Measurements from ENCODE around the gene TMEM26.

Gene TMEM26

DNA sequence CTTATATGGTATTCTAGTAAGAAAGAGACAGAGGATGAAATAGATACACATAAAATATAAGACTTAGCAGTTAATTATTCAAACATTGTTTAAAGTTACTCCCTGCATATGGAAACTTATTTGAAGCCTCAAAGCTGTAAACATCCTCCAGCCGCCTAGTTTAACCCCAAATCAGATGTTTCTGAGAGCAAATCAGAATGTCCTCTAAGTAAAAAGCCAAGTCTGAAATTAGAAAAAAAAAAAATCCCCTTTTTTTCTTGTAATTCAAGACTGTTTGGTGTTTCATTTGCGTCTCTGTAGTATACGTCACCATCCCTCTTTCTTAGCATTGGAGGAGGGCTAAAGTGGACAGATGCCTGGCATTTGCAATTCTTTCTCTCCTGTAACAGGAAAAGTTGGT is 46.4 kb downstream of the TMEM26 start:
- H3K4me3 ChIP-seq (ENCODE audit: low read depth in 1 of 5, low read length in 5 of 5), result no peak overlapping the region
- no peak overlapping the region for H3K9ac ChIP-seq (ENCODE audit: low read length in 5 of 5)
- H3K36me3 ChIP-seq (ENCODE audit: control insufficient read depth in 5 of 5, insufficient read depth in 5 of 5, low read length in 5 of 5), result peaks cover 0 to 2% (median 0%) of the 10 kb centered on the region in 5 donors
- H3K9me3 ChIP-seq (ENCODE audit: control insufficient read depth in 5 of 5, low read length in 5 of 5), result no peaks in the 10 kb centered on the region
- H3K27ac ChIP-seq (ENCODE audit: low read depth, low read length), result no peak overlapping the region
- no peaks in the 10 kb centered on the region for H3K27me3 ChIP-seq (ENCODE audit: control insufficient read depth in 5 of 5, insufficient read depth in 4 of 5, low read length in 5 of 5)
- H3K4me1 ChIP-seq (ENCODE audit: control insufficient read depth in 5 of 5, insufficient read depth in 5 of 5, low read length in 5 of 5), result peaks cover 0 to 6% (median 0%) of the 10 kb centered on the region in 5 donors

- Histone ChIP-seq H3K4me1 (ENCODE audit: control insufficient read depth in 5 of 5, insufficient read depth in 5 of 5, low read length in 5 of 5) (peaks cover 0 to 6% (median 0%) of the 10 kb centered on the region in 5 donors), H3K4me3 (ENCODE audit: low read depth in 1 of 5, low read length in 5 of 5) (no peak overlapping the region), H3K36me3 (ENCODE audit: control insufficient read depth in 5 of 5, insufficient read depth in 5 of 5, low read length in 5 of 5) (peaks cover 0 to 2% (median 0%) of the 10 kb centered on the region in 5 donors), H3K9ac (ENCODE audit: low read length in 5 of 5) (no peak overlapping the region), H3K27ac (ENCODE audit: low read depth, low read length) (no peak overlapping the region), H3K27me3 (ENCODE audit: control insufficient read depth in 5 of 5, insufficient read depth in 4 of 5, low read length in 5 of 5) (no peaks in the 10 kb centered on the region), H3K9me3 (ENCODE audit: control insufficient read depth in 5 of 5, low read length in 5 of 5) (no peaks in the 10 kb centered on the region)
Measured at GRCh38 chr10:61406242-61406641, 46.9 kb downstream of the TMEM26 start.

GRCh38 chr10:61404751-61405150 is 48.4 kb downstream of the TMEM26 start:
- Histone ChIP-seq H3K4me3 (ENCODE audit: low read depth in 1 of 5, low read length in 5 of 5) (no peak overlapping the region), H3K27me3 (ENCODE audit: control insufficient read depth in 5 of 5, insufficient read depth in 4 of 5, low read length in 5 of 5) (no peaks in the 10 kb centered on the region), H3K9me3 (ENCODE audit: control insufficient read depth in 5 of 5, low read length in 5 of 5) (no peaks in the 10 kb centered on the region), H3K4me1 (ENCODE audit: control insufficient read depth in 5 of 5, insufficient read depth in 5 of 5, low read length in 5 of 5) (peaks cover 0 to 6% (median 0%) of the 10 kb centered on the region in 5 donors), H3K27ac (ENCODE audit: low read depth, low read length) (no peak overlapping the region), H3K36me3 (ENCODE audit: control insufficient read depth in 5 of 5, insufficient read depth in 5 of 5, low read length in 5 of 5) (no peaks in the 10 kb centered on the region), H3K9ac (ENCODE audit: low read length in 5 of 5) (no peak overlapping the region)

- Histone ChIP-seq H3K4me1 (ENCODE audit: control insufficient read depth in 5 of 5, insufficient read depth in 5 of 5, low read length in 5 of 5) (peaks cover 0 to 13% (median 8%) of the 10 kb centered on the region in 5 donors), H3K27me3 (ENCODE audit: control insufficient read depth in 5 of 5, insufficient read depth in 4 of 5, low read length in 5 of 5) (no peaks in the 10 kb centered on the region), H3K9me3 (ENCODE audit: control insufficient read depth in 5 of 5, low read length in 5 of 5) (no peaks in the 10 kb centered on the region), H3K27ac (ENCODE audit: low read depth, low read length) (no peak overlapping the region), H3K4me3 (ENCODE audit: low read depth in 1 of 5, low read length in 5 of 5) (no peak overlapping the region), H3K9ac (ENCODE audit: low read length in 5 of 5) (no peak overlapping the region), H3K36me3 (ENCODE audit: control insufficient read depth in 5 of 5, insufficient read depth in 5 of 5, low read length in 5 of 5) (no peaks in the 10 kb centered on the region)
Measured at GRCh38 chr10:61400524-61400923, 52.7 kb downstream of the TMEM26 start.

DNA sequence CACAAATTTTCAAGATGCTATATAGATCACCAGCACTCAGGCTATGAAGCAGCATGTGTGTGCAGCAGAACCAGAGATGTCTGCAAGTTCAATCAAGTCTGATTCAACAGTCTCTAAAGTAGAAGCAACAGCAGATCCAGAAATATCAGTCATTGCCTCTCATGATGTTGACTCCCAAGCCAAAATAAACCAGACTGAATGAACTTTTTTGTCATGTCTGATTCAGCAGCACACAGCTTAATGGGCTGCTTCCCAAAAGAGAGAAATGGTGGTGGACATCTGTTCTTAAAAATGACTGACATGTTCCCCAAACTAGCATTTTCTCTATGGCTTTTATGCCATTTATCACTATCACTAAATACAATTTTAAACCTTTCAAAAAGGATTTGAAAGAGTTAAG is 53.8 kb downstream of the TMEM26 start:
- Histone ChIP-seq H3K4me3 (ENCODE audit: low read depth in 1 of 5, low read length in 5 of 5) (no peak overlapping the region), H3K9me3 (ENCODE audit: control insufficient read depth in 5 of 5, low read length in 5 of 5) (no peaks in the 10 kb centered on the region), H3K36me3 (ENCODE audit: control insufficient read depth in 5 of 5, insufficient read depth in 5 of 5, low read length in 5 of 5) (no peaks in the 10 kb centered on the region), H3K27ac (ENCODE audit: low read depth, low read length) (no peak overlapping the region), H3K9ac (ENCODE audit: low read length in 5 of 5) (no peak overlapping the region), H3K27me3 (ENCODE audit: control insufficient read depth in 5 of 5, insufficient read depth in 4 of 5, low read length in 5 of 5) (no peaks in the 10 kb centered on the region), H3K4me1 (ENCODE audit: control insufficient read depth in 5 of 5, insufficient read depth in 5 of 5, low read length in 5 of 5) (peaks cover 0 to 13% (median 8%) of the 10 kb centered on the region in 5 donors)

DNA sequence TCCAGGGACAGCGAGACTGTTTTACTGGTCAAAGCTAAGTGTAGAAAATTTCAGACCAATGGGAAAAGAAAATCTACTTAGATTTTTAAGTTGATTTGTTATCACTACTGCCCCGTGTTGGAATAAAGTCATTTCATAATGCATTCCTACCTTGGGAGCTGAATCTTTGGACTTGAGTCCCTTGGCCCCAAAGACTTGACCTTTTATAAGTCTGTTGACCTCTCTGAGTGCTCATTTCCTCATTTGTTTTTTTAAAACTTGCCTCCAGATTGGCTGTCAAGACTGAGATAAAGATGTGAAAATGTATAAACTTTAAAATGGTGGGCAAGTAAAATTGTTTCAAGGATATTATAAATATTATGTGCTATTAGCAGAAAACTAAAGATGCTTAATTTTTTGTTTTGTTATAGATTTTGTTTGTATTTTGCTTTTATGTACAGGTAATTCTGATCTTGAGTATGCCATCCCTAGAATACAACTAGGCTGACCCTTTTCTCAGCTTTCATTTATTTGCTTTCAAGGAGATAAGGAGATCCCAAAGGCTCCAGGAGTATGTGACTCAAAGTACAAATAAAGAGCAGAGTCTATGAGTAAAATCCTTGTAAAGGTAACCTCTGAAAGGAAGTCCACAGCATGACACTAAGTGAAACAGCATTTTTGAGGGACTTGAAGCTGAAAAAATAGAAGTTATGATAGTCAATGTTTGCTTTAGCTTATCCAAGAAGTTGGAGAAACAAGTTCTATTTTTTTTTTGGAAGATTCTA is 54.6 kb downstream of the TMEM26 start:
- H3K27ac ChIP-seq (ENCODE audit: low read depth, low read length), result peak overlapping the region; percentile 21

GRCh38 chr10:61397175-61397986 is 55.8 kb downstream of the TMEM26 start:
- peak overlapping the region; percentile 51 to 62 (median 57) for H3K4me3 ChIP-seq (ENCODE audit: low read depth in 1 of 5, low read length in 5 of 5)
- H3K36me3 ChIP-seq (ENCODE audit: control insufficient read depth in 5 of 5, insufficient read depth in 5 of 5, low read length in 5 of 5), result no peaks in the 10 kb centered on the region
- H3K9ac ChIP-seq (ENCODE audit: low read length in 5 of 5), result peak overlapping the region in 2 of 5 donors; percentile 10 to 49
- H3K27ac ChIP-seq (ENCODE audit: low read depth, low read length), result peak overlapping the region; percentile 21
- H3K9me3 ChIP-seq (ENCODE audit: control insufficient read depth in 5 of 5, low read length in 5 of 5), result no peaks in the 10 kb centered on the region
- H3K27me3 ChIP-seq (ENCODE audit: control insufficient read depth in 5 of 5, insufficient read depth in 4 of 5, low read length in 5 of 5), result no peaks in the 10 kb centered on the region
- peaks cover 0 to 13% (median 8%) of the 10 kb centered on the region in 5 donors for H3K4me1 ChIP-seq (ENCODE audit: control insufficient read depth in 5 of 5, insufficient read depth in 5 of 5, low read length in 5 of 5)

More for the DNA sequence above, 54.6 kb downstream of the TMEM26 start:
- Histone ChIP-seq H3K4me3 (ENCODE audit: low read depth in 1 of 5, low read length in 5 of 5) (peak overlapping the region in 2 of 5 donors; percentile 51 to 61), H3K9ac (ENCODE audit: low read length in 5 of 5) (no peak overlapping the region), H3K4me1 (ENCODE audit: control insufficient read depth in 5 of 5, insufficient read depth in 5 of 5, low read length in 5 of 5) (peaks cover 0 to 13% (median 8%) of the 10 kb centered on the region in 5 donors), H3K36me3 (ENCODE audit: control insufficient read depth in 5 of 5, insufficient read depth in 5 of 5, low read length in 5 of 5) (no peaks in the 10 kb centered on the region), H3K9me3 (ENCODE audit: control insufficient read depth in 5 of 5, low read length in 5 of 5) (no peaks in the 10 kb centered on the region), H3K27me3 (ENCODE audit: control insufficient read depth in 5 of 5, insufficient read depth in 4 of 5, low read length in 5 of 5) (no peaks in the 10 kb centered on the region)

GRCh38 chr10:61391281-61391680 is 61.9 kb downstream of the TMEM26 start:
- Histone ChIP-seq H3K27ac (ENCODE audit: low read depth, low read length) (no peak overlapping the region), H3K27me3 (ENCODE audit: control insufficient read depth in 5 of 5, insufficient read depth in 4 of 5, low read length in 5 of 5) (no peaks in the 10 kb centered on the region)

DNA sequence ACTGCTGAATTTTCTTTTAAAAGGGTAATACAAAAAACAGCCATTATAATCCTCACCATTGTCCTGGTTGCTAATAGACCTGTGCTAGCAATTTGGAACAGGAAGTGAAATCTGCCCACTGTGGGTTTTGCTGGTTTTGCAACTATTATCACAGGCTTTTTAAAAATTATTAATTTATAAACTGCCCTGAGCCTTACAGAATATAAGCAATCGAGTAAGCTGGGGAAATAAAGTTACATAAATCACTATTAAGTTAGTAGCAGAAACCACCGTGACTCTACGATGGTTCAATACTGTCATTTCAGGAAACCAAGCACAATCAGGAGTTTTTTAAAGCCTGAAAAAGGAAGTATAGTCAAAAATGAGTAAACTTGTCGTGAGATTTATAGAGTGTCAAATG is 62.3 kb downstream of the TMEM26 start:
- no peaks in the 10 kb centered on the region for H3K27me3 ChIP-seq (ENCODE audit: control insufficient read depth in 5 of 5, insufficient read depth in 4 of 5, low read length in 5 of 5)
- H3K9ac ChIP-seq (ENCODE audit: low read length in 5 of 5), result no peak overlapping the region
- H3K9me3 ChIP-seq (ENCODE audit: control insufficient read depth in 5 of 5, low read length in 5 of 5), result no peaks in the 10 kb centered on the region
- H3K36me3 ChIP-seq (ENCODE audit: control insufficient read depth in 5 of 5, insufficient read depth in 5 of 5, low read length in 5 of 5), result no peaks in the 10 kb centered on the region
- H3K27ac ChIP-seq (ENCODE audit: low read depth, low read length), result no peak overlapping the region
- H3K4me1 ChIP-seq (ENCODE audit: control insufficient read depth in 5 of 5, insufficient read depth in 5 of 5, low read length in 5 of 5), result no peaks in the 10 kb centered on the region
- H3K4me3 ChIP-seq (ENCODE audit: low read depth in 1 of 5, low read length in 5 of 5), result no peak overlapping the region

More at GRCh38 chr10:61391281-61391680, 61.9 kb downstream of the TMEM26 start:
- no peak overlapping the region for H3K9ac ChIP-seq (ENCODE audit: low read length in 5 of 5)
- no peaks in the 10 kb centered on the region for H3K4me1 ChIP-seq (ENCODE audit: control insufficient read depth in 5 of 5, insufficient read depth in 5 of 5, low read length in 5 of 5)
- H3K9me3 ChIP-seq (ENCODE audit: control insufficient read depth in 5 of 5, low read length in 5 of 5), result no peaks in the 10 kb centered on the region
- no peak overlapping the region for H3K4me3 ChIP-seq (ENCODE audit: low read depth in 1 of 5, low read length in 5 of 5)
- H3K36me3 ChIP-seq (ENCODE audit: control insufficient read depth in 5 of 5, insufficient read depth in 5 of 5, low read length in 5 of 5), result no peaks in the 10 kb centered on the region

GRCh38 chr10:61389887-61390286 is 63.3 kb downstream of the TMEM26 start:
- Histone ChIP-seq H3K36me3 (ENCODE audit: control insufficient read depth in 5 of 5, insufficient read depth in 5 of 5, low read length in 5 of 5) (no peaks in the 10 kb centered on the region), H3K27ac (ENCODE audit: low read depth, low read length) (no peak overlapping the region), H3K27me3 (ENCODE audit: control insufficient read depth in 5 of 5, insufficient read depth in 4 of 5, low read length in 5 of 5) (no peaks in the 10 kb centered on the region), H3K9ac (ENCODE audit: low read length in 5 of 5) (no peak overlapping the region), H3K9me3 (ENCODE audit: control insufficient read depth in 5 of 5, low read length in 5 of 5) (no peaks in the 10 kb centered on the region), H3K4me1 (ENCODE audit: control insufficient read depth in 5 of 5, insufficient read depth in 5 of 5, low read length in 5 of 5) (no peaks in the 10 kb centered on the region), H3K4me3 (ENCODE audit: low read depth in 1 of 5, low read length in 5 of 5) (no peak overlapping the region)

All from subcutaneous abdominal adipose tissue (tissue), 5 donors.